NCI-H69 (cell line): ENCODE results near the gene PTPN14.
"Not testable (repeated sequence)": the region's sequence is repeated elsewhere in the genome, so short reads cannot be mapped to it uniquely, and the experiment has no call there.

Experiments used
- DNase-seq: peaks from one replicate; lab custom pipeline; 2025; lab: John Stamatoyannopoulos, UW

PTPN14 gene

GRCh38 chr1:214396330-214396729 is 155.1 kb downstream of the PTPN14 start:
- DNase-seq = no peak

GRCh38 chr1:214394569-214394968 is 156.8 kb downstream of the PTPN14 start:
- DNase-seq = not testable (repeated sequence)

GRCh38 chr1:214393086-214393485 is 158.3 kb downstream of the PTPN14 start:
- no peak for DNase-seq

GRCh38 chr1:214391873-214392645 is 159.3 kb downstream of the PTPN14 start:
- DNase-seq = no peak

GRCh38 chr1:214389734-214390133 is 161.7 kb downstream of the PTPN14 start:
- no peak for DNase-seq

GRCh38 chr1:214386747-214387146 is 164.7 kb downstream of the PTPN14 start:
- no peak for DNase-seq

- no peak for DNase-seq
Observed at GRCh38 chr1:214386333-214386732, 165.1 kb downstream of the PTPN14 start.

- DNase-seq = no peak
Observed at GRCh38 chr1:214385428-214385827, 166.0 kb downstream of the PTPN14 start.

- no peak for DNase-seq
Observed at GRCh38 chr1:214384373-214385079, 166.9 kb downstream of the PTPN14 start.

GRCh38 chr1:214383381-214384372 is 167.7 kb downstream of the PTPN14 start:
- no peak for DNase-seq

- peak; percentile 33 for DNase-seq
Observed at GRCh38 chr1:214380986-214381695, 170.3 kb downstream of the PTPN14 start.

- peak; percentile 46 for DNase-seq
Observed at GRCh38 chr1:214380396-214380795, 171.0 kb downstream of the PTPN14 start.

GRCh38 chr1:214379236-214379970 is 172.0 kb downstream of the PTPN14 start:
- no peak for DNase-seq

GRCh38 chr1:214378492-214378891 is 172.9 kb downstream of the PTPN14 start:
- no peak for DNase-seq

GRCh38 chr1:214377886-214378285 is 173.5 kb downstream of the PTPN14 start:
- DNase-seq = no peak

GRCh38 chr1:214377485-214377884 is 173.9 kb downstream of the PTPN14 start:
- DNase-seq = no peak

GRCh38 chr1:214372092-214372491 is 179.3 kb downstream of the PTPN14 start:
- DNase-seq = no peak

- no peak for DNase-seq
Observed at GRCh38 chr1:214370615-214371014, 180.8 kb downstream of the PTPN14 start.

- no peak for DNase-seq
Observed at GRCh38 chr1:214369364-214369763, 182.0 kb downstream of the PTPN14 start.

- no peak for DNase-seq
Observed at GRCh38 chr1:214367841-214368240, 183.6 kb downstream of the PTPN14 start.

GRCh38 chr1:214364786-214365295 is 186.6 kb downstream of the PTPN14 start:
- no peak for DNase-seq
